H7 (cell line): Measurements from ENCODE around the gene ANAPC5. TPM values are rescaled to one million over a fixed set of nuclear protein-coding genes. Genes with fewer than 3 reads are reported as not detected.
A peak's percentile ranks its signal among the peaks of the same experiment; 100 is the strongest.

ENCODE experiments used
- DNase-seq: peaks from one replicate; pipeline ENCODE4 v3.0.0; 2012
- H3K27me3 ChIP-seq: 2 replicates; pipeline ENCODE4 v1.6.0; 2011; ENCODE audit warnings: mild to moderate bottlenecking, low read length; ENCODE audit not compliant: control insufficient read depth, insufficient read depth
- H3K36me3 ChIP-seq: replicated peaks from 2 replicates; pipeline ENCODE4 v1.5.1; 2011; ENCODE audit warnings: low read length; ENCODE audit not compliant: control insufficient read depth, insufficient read depth
- H3K4me3 ChIP-seq: 2 replicates; pipeline ENCODE4 v1.5.1; 2011; ENCODE audit warnings: low read depth, mild to moderate bottlenecking, control low read depth, low read length, moderate library complexity; ENCODE audit not compliant: insufficient read depth
- total RNA-seq: library from RNA; depleted of rRNA; stranded (reverse); fragments of >200 nt; shearing (Covaris generic); gene quantifications from 2 replicates; pipeline ENCODE4 v1.2.3, GENCODE V29; 2014

The ANAPC5 gene
- total RNA-seq, 1 experiment from 2014 or later, result 161 TPM

- Histone ChIP-seq H3K27me3 (no peaks in the 10 kb centered on the region), H3K36me3 (no peaks in the 10 kb centered on the region; the same call in 1 of the 2 replicates), H3K4me3 (no peak overlapping the region)
- peak; percentile 46 for DNase-seq
Measured at GRCh38 chr12:121279071-121279375, 73.2 kb downstream of the ANAPC5 start.

DNA sequence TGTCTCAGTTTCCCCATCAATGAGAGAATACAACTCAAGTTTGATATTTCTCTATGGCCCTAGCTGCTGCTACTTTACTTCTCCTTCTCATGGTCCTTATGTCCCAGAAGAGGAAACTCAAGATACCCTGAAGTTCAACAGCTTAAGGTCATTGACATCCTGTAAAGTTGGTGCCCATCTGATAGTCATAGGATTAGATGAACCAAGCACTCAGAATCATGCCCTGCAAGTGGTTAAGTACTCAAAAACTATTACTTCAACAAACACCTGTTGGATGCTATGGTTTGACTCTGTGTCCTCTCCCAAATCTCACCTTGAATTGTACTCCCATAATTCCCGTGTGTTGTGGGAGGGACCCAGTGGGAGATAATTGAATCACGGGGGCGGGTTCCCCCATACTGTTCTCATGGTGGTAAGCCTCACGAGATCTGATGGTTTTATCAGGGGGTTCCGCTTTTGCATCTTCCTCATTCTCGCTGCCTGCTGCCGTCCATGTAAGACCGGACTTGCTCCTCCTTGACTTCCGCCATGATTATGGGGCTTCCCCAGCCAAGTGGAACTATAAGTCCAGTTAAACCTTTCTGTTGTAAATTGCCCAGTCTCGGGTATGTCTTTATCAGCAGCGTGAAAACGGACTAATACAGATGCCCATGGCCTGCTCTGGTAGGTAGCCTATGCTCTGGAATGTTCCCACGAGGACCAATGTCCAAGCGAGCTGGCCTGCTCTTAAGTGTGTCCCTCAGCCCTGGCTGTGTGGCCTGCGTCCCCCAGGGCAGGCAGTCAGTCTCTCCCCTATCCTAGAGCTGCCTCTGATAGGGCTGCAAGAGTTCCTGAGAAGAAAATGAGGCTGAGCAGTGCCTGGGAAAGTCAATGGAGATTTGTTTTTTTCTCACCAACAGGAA is 73.8 kb downstream of the ANAPC5 start:
- no peaks in the 10 kb centered on the region for H3K27me3 ChIP-seq
- H3K36me3 ChIP-seq, result no peaks in the 10 kb centered on the region; the same call in 1 of the 2 replicates
- no peak overlapping the region for H3K4me3 ChIP-seq
- no peak for DNase-seq

DNA sequence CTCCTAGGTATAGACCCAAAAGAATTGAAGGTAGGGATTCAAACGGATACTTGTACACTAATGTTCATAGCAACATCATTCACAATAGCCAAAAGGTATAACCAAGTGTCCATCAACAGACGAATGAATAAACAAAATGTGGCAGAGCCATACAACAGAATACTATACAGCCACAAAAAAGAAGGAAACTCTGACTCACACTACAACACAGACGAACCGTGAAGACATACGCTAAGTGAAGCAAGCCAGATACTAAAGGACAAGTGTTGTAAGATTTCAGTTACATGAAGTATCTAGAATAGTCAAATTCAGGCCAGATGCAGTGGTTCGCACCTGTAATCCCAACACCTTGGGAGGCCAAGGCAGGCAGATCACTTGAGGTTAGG is 74.8 kb downstream of the ANAPC5 start:
- H3K4me3 ChIP-seq, result no peak overlapping the region
- DNase-seq, result no peak
- H3K36me3 ChIP-seq, result no peaks in the 10 kb centered on the region
- no peaks in the 10 kb centered on the region for H3K27me3 ChIP-seq

- no peaks in the 10 kb centered on the region for H3K36me3 ChIP-seq
- H3K4me3 ChIP-seq, result no peak overlapping the region
- H3K27me3 ChIP-seq, result no peaks in the 10 kb centered on the region
- DNase-seq, result no peak
Measured at GRCh38 chr12:121274036-121274763, 78.0 kb downstream of the ANAPC5 start.

GRCh38 chr12:121273364-121273896 is 78.8 kb downstream of the ANAPC5 start:
- no peak for DNase-seq
- H3K4me3 ChIP-seq, result no peak overlapping the region
- H3K27me3 ChIP-seq, result no peaks in the 10 kb centered on the region
- peaks cover 2% of the 10 kb centered on the region; the same call in 1 of the 2 replicates for H3K36me3 ChIP-seq

DNA sequence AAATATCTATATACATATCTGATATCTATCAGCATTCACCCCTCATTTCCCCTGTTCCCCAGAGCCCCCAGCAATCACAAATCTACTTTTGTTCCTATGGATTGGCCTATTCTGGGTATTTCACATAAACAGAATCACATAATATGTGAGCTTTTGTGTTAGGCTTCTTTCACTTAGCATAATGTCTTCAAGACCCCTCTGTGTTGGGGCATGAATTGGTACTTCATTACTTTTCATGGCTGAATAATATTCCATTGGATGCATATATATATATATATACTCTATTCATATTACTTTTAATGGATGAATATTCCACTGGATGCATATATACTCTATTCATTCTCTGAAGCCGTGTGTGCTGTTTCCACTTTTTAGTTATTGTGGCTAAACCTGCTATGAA is 84.4 kb downstream of the ANAPC5 start:
- Histone ChIP-seq H3K4me3 (no peak overlapping the region), H3K36me3 (peaks cover 6% of the 10 kb centered on the region), H3K27me3 (no peaks in the 10 kb centered on the region)
- DNase-seq, result no peak

DNA sequence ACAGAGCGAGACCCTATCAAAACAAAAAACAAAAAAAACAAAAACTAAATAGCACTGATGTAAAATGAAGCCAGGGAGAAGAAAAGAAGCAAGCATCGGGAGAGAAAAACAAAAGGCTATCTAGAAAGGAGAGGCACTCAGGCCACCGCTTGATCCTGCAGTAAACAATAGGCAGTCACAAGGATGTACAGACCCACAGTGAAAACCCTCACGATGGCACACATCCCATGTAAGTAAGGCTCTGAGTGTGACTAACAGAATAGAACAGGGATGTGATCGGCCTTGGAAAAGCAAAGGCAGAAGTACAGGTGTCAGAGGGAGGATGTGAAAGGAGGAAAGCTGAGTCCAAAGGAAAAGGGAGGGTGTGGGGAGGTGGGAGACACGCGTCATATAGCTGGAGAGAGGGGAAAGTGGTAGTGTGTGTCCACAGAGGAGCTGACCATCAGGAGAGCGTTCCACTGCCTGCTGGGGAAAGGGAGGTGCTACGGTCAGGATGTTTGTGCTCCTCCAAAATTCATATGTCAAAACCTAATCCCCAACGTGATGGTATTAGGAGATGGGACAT is 87.2 kb downstream of the ANAPC5 start:
- H3K36me3 ChIP-seq, result peaks cover 13% of the 10 kb centered on the region
- no peak for DNase-seq

DNA sequence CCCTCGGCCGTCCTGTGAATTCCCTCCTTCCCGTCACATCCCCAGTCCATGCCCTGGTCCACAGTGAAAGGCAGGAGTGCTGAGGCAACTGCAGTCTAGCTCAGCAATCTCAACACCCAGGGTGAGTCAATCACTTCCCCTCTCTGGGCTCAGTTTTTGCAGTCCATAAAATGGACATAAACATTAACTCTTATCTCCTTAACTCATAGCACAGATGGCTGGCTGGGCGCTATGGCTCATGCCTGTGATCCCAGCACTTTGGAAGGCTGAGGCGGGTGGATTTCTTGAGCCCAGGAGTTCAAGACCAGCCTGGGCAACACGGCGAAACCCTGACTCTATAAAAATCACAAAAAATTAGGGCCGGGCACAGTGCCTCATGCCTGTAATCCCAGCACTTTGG is 88.1 kb downstream of the ANAPC5 start:
- no peak overlapping the region for H3K4me3 ChIP-seq
- H3K27me3 ChIP-seq, result no peaks in the 10 kb centered on the region
- peaks cover 15% of the 10 kb centered on the region for H3K36me3 ChIP-seq
- no peak for DNase-seq

More for the DNA sequence above, 87.2 kb downstream of the ANAPC5 start:
- Histone ChIP-seq H3K27me3 (no peaks in the 10 kb centered on the region), H3K4me3 (no peak overlapping the region)

- Histone ChIP-seq H3K36me3 (peaks cover 13% of the 10 kb centered on the region), H3K4me3 (no peak overlapping the region), H3K27me3 (no peaks in the 10 kb centered on the region)
- no peak for DNase-seq
Measured at GRCh38 chr12:121263206-121263935, 88.8 kb downstream of the ANAPC5 start.

DNA sequence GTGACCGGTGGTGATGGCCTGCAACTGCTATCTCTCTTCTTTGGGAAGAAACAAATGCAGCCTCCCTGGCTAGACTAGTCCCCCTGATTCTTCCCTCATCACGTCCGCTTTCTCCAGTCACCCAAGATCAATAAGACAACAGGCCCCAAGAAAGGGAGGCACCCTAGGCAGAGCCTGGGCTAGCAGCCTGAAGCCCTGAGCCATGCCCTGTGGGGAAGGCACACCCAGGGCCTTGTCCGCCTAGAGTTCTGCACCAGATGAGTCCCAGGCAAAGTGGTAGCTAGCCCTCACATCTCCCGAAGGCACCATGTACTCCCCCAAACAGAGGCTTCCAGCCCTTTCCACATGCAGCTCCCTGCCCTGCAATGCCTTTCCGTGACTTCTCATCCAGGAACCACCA is 90.8 kb downstream of the ANAPC5 start:
- DNase-seq, result no peak
- peaks cover 13% of the 10 kb centered on the region for H3K36me3 ChIP-seq
- H3K4me3 ChIP-seq, result no peak overlapping the region
- no peaks in the 10 kb centered on the region for H3K27me3 ChIP-seq

GRCh38 chr12:121260091-121260490 is 92.1 kb downstream of the ANAPC5 start:
- Histone ChIP-seq H3K27me3 (no peaks in the 10 kb centered on the region), H3K36me3 (peaks cover 13% of the 10 kb centered on the region), H3K4me3 (no peak overlapping the region)
- no peak for DNase-seq

GRCh38 chr12:121259074-121259473 is 93.1 kb downstream of the ANAPC5 start:
- Histone ChIP-seq H3K36me3 (peaks cover 18% of the 10 kb centered on the region), H3K4me3 (no peak overlapping the region), H3K27me3 (no peaks in the 10 kb centered on the region)
- DNase-seq, result no peak
